OCI-LY1 (cell line): ENCODE results near the gene POU5F1.

Source experiments
- H2AFZ ChIP-seq: fragments of 200-600 bp; sonication (generic), shearing (Covaris generic); 2 replicates; pipeline ENCODE4 v1.6.0; 2014; ENCODE audit warnings: antibody characterized with exemption, mild to moderate bottlenecking, low read length
- H3F3A ChIP-seq: fragments of 200-600 bp; sonication (generic), shearing (Covaris generic); 2 replicates; pipeline ENCODE4 v1.6.0; 2014; ENCODE audit warnings: mild to moderate bottlenecking, antibody characterized with exemption, low read length, moderate library complexity; ENCODE audit not compliant: insufficient read depth
- H3K27ac ChIP-seq: fragments of 200-600 bp; sonication (generic); 2 replicates; pipeline ENCODE4 v1.5.1; 2014; ENCODE audit warnings: low read length, mixed run types, mild to moderate bottlenecking, low read depth; ENCODE audit not compliant: poor library complexity, severe bottlenecking
- H3K27me3 ChIP-seq: fragments of 200-600 bp; sonication (generic); 2 replicates; pipeline ENCODE4 v1.6.0; 2014; ENCODE audit warnings: antibody characterized with exemption, mild to moderate bottlenecking, low read length, moderate library complexity; ENCODE audit not compliant: insufficient read depth
- H3K36me3 ChIP-seq: fragments of 200-600 bp; sonication (generic); 2 replicates; pipeline ENCODE4 v1.6.1; 2014; ENCODE audit warnings: mild to moderate bottlenecking, antibody characterized with exemption, low read length, moderate library complexity, mixed read lengths; ENCODE audit not compliant: insufficient read depth
- H3K4me1 ChIP-seq: fragments of 200-600 bp; sonication (generic); 2 replicates; pipeline ENCODE4 v1.5.1; 2014; ENCODE audit warnings: mild to moderate bottlenecking, low read length, moderate library complexity; ENCODE audit not compliant: insufficient read depth, severe bottlenecking
- H3K4me2 ChIP-seq: fragments of 200-600 bp; sonication (generic), shearing (Covaris generic); 2 replicates; pipeline ENCODE4 v1.6.1; 2014; ENCODE audit warnings: low read length
- H3K4me3 ChIP-seq: fragments of 200-600 bp; sonication (generic); 2 replicates; pipeline ENCODE4 v1.5.1; 2014; ENCODE audit warnings: low read length, low read depth, mild to moderate bottlenecking, mixed read lengths; ENCODE audit not compliant: poor library complexity, severe bottlenecking
- H3K79me2 ChIP-seq: fragments of 200-600 bp; shearing (Covaris generic); 2 replicates; pipeline ENCODE4 v1.6.1; 2016; ENCODE audit warnings: mixed run types, low read length, mixed read lengths; ENCODE audit not compliant: insufficient read depth
- H3K9ac ChIP-seq: fragments of 200-600 bp; sonication (generic), shearing (Covaris generic); 2 replicates; pipeline ENCODE4 v1.6.1; 2014; ENCODE audit warnings: mild to moderate bottlenecking, low read length, mixed read lengths
- H3K9me2 ChIP-seq: fragments of 200-600 bp; sonication (generic), shearing (Covaris generic); 2 replicates; pipeline ENCODE4 v1.6.1; 2014; ENCODE audit warnings: low read depth, mild to moderate bottlenecking, low read length, mixed read lengths
- H3K9me3 ChIP-seq: fragments of 200-600 bp; shearing (Covaris generic); 2 replicates; pipeline ENCODE4 v1.6.1; 2014; ENCODE audit warnings: low read length, mixed read lengths
- H4K20me1 ChIP-seq: fragments of 200-600 bp; sonication (generic), shearing (Covaris generic); 2 replicates; pipeline ENCODE4 v1.6.0; 2016; ENCODE audit warnings: mild to moderate bottlenecking, low read length; ENCODE audit not compliant: insufficient read depth
- EZH2 ChIP-seq: fragments of 200-600 bp; sonication (generic), shearing (Covaris generic); IDR thresholded peaks from 2 replicates; pipeline ENCODE4 v1.8.0; 2017; ENCODE audit warnings: borderline replicate concordance, mixed run types, mild to moderate bottlenecking, antibody characterized with exemption, low read length, moderate library complexity, mixed read lengths
- TF ChIP-seq, protein P1 (sequence below): fragments of 200-600 bp; sonication (generic), shearing (Covaris generic); IDR thresholded peaks from 2 replicates; pipeline ENCODE4 v1.5.1; 2017; ENCODE audit warnings: mild to moderate bottlenecking, antibody characterized with exemption, low read length, moderate library complexity, mixed read lengths

POU5F1 gene

DNA sequence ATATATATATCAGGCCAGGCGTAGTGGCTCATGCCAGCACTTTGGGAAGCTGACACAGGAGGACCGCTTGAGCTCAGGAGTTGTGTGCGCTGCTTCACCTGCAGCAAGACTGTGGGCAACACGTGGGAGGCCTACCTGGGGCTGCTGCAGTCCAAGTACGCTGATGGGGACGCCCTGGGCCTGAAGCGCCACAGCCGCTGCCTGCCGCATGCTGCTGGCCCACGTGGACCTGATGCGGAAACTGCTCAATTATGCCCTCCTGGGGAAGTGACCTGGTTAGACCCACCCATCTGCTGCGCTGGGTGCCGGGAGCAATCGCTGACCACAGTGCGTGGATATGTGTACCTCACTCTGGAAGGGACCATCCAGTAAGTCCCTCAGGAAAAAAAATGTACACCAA, 29.8 kb downstream of the POU5F1 start:
- Histone ChIP-seq H3K9ac (no peak overlapping the region), H2AFZ (no peak overlapping the region), H3K27ac (no peak overlapping the region), H3K4me1 (peaks cover 7% of the 10 kb centered on the region), H3K4me3 (no peak overlapping the region), H3K79me2 (no peaks in the 10 kb centered on the region), H3F3A (no peaks in the 10 kb centered on the region), H3K27me3 (no peaks in the 10 kb centered on the region), H3K9me2 (no peaks in the 10 kb centered on the region), H3K36me3 (peaks cover 26% of the 10 kb centered on the region), H4K20me1 (no peaks in the 10 kb centered on the region), H3K9me3 (no peaks in the 10 kb centered on the region), H3K4me2 (no peak overlapping the region)
- no peak for TF ChIP-seq EZH2
- TF ChIP-seq, protein P1, sequence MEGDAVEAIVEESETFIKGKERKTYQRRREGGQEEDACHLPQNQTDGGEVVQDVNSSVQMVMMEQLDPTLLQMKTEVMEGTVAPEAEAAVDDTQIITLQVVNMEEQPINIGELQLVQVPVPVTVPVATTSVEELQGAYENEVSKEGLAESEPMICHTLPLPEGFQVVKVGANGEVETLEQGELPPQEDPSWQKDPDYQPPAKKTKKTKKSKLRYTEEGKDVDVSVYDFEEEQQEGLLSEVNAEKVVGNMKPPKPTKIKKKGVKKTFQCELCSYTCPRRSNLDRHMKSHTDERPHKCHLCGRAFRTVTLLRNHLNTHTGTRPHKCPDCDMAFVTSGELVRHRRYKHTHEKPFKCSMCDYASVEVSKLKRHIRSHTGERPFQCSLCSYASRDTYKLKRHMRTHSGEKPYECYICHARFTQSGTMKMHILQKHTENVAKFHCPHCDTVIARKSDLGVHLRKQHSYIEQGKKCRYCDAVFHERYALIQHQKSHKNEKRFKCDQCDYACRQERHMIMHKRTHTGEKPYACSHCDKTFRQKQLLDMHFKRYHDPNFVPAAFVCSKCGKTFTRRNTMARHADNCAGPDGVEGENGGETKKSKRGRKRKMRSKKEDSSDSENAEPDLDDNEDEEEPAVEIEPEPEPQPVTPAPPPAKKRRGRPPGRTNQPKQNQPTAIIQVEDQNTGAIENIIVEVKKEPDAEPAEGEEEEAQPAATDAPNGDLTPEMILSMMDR = no peak

GRCh38 chr6:31139599-31139998, 30.9 kb downstream of the POU5F1 start:
- H3K27me3 ChIP-seq = 0 out of 2 replicates have a peak, but pooled peaks cover 2% of the 10 kb centered on the region
- no peaks in the 10 kb centered on the region for H3K9me2 ChIP-seq
- H3K4me3 ChIP-seq = no peak overlapping the region
- no peak overlapping the region for H3K27ac ChIP-seq
- no peaks in the 10 kb centered on the region for H3F3A ChIP-seq
- H3K4me1 ChIP-seq = peaks cover 7% of the 10 kb centered on the region
- no peak overlapping the region for H3K9ac ChIP-seq
- H2AFZ ChIP-seq = no peak overlapping the region
- TF ChIP-seq, protein P1 = no peak
- no peak for TF ChIP-seq EZH2
- H3K9me3 ChIP-seq = no peaks in the 10 kb centered on the region
- no peaks in the 10 kb centered on the region for H4K20me1 ChIP-seq
- peaks cover 19% of the 10 kb centered on the region for H3K36me3 ChIP-seq
- no peaks in the 10 kb centered on the region for H3K79me2 ChIP-seq
- H3K4me2 ChIP-seq = no peak overlapping the region

GRCh38 chr6:31138982-31139381, 31.5 kb downstream of the POU5F1 start, which contains the start of gene PSORS1C2:
TSS of gene PSORS1C2 (minus strand) at chr6:31139066. CDS start at chr6:31139026, 40 bp downstream.
- Histone ChIP-seq H3K4me2 (peak within 1 kb of the TSS; percentile 65), H4K20me1 (no peaks in the 10 kb centered on the region), H3F3A (no peaks in the 10 kb centered on the region), H3K9me3 (no peaks in the 10 kb centered on the region), H3K27me3 (0 out of 2 replicates have a peak, but pooled peaks cover 3% of the 10 kb centered on the region), H3K4me1 (peaks cover 7% of the 10 kb centered on the region), H3K79me2 (no peaks in the 10 kb centered on the region), H2AFZ (no peak within 1 kb of the TSS), H3K4me3 (peak within 1 kb of the TSS; percentile 42), H3K9me2 (no peaks in the 10 kb centered on the region), H3K36me3 (peaks cover 13% of the 10 kb centered on the region), H3K9ac (peak within 1 kb of the TSS; percentile 11; the same call in 1 of the 2 replicates), H3K27ac (no peak within 1 kb of the TSS)
- no peak for TF ChIP-seq EZH2
- TF ChIP-seq, protein P1 = no peak
